ENCODE data around the gene USP40.

Gene USP40

DNA sequence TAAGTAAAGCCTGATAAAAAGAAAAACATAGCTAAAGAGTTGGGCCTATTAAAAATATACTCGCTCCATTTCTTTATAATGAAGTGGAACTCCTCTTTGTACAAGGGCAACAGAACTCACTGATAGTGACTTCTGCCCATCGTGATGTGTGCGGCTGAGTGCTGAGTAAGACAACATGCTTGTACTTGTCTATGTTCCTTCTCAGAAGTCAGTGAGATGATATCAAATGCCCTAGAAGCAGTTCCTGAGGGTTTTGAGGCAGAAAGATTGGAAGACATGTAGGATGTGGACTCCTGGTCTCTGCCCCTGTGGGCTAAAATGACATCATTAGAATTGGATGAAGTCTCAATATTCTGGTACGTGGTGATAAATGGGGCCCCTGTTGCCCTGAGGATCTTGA, 73.8 kb downstream of the USP40 start:
- Histone ChIP-seq H3K4me2 (ENCODE audit: insufficient read depth, low read length, poor library complexity, severe bottlenecking) (no peak overlapping the region), H3K79me1 (ENCODE audit: low read depth, low read length) (no peaks in the 10 kb centered on the region), H3K9ac (ENCODE audit: low read depth, low read length, poor library complexity) (no peak overlapping the region), H3K27ac (replicated peaks; ENCODE audit: low read length) (no peak overlapping the region), H3K36me3 (replicated peaks in 1 of 2; ENCODE audit: control insufficient read depth in 2 of 2, insufficient read depth in 2 of 2, low read length in 2 of 2) (peaks cover 0 to 71% of the 10 kb centered on the region in 2 donors), H2AK5ac (ENCODE audit: low read depth, low read length) (no peak overlapping the region), H2BK15ac (ENCODE audit: low read length) (no peak overlapping the region), H3K4ac (ENCODE audit: low read length) (no peak overlapping the region), H2AFZ (ENCODE audit: low read length) (no peak overlapping the region), H4K8ac (ENCODE audit: low read depth, low read length) (no peak overlapping the region), H3K18ac (ENCODE audit: low read length) (no peak overlapping the region), H3K14ac (ENCODE audit: low read length) (no peak overlapping the region), H3K27me3 (ENCODE audit: control insufficient read depth in 3 of 3, insufficient read depth in 3 of 3, low read depth in 1 of 3, low read length in 3 of 3) (no peaks in the 10 kb centered on the region), H3K9me3 (replicated peaks in 1 of 2; ENCODE audit: control insufficient read depth in 2 of 2, insufficient read depth in 1 of 2, low read depth in 1 of 2, low read length in 2 of 2) (no peaks in the 10 kb centered on the region), H2BK120ac (ENCODE audit: low read depth, low read length) (no peak overlapping the region), H4K91ac (ENCODE audit: low read depth, low read length, poor library complexity) (no peak overlapping the region), H2BK12ac (ENCODE audit: low read length) (no peak overlapping the region), H3K23ac (ENCODE audit: low read depth, low read length, poor library complexity) (no peak overlapping the region), H3K4me3 (ENCODE audit: low read length in 2 of 2) (no peak overlapping the region), H3K4me1 (ENCODE audit: control insufficient read depth in 2 of 2, insufficient read depth in 1 of 2, low read depth in 1 of 2, low read length in 2 of 2) (no peaks in the 10 kb centered on the region), H2BK5ac (ENCODE audit: low read length) (no peak overlapping the region)
- no CpG with 5 or more reads among the region's 4 CpGs for WGBS, 2 donors (ENCODE audit: extremely low coverage in 2 of 2, insufficient read length in 2 of 2, insufficient replicate concordance in 1 of 2)
- no peak for DNase-seq (ENCODE audit: low spot score)

DNA sequence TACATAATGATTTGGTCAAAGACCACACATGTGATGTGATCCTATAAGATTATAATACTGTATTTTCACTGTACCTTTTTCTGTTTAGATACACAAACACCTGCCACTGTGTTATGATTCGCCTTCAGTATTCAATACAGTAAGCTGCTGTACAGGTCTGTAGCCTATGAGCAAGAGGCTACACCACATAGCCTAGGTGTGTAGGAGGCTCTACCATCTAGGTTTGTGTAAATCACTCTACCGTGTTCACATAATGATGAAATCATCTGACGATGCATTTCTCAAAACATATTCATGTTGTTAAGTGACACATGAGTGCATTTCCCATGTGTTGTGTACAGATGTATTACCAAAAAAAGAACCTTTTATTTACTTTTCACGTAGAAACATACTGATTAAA, 74.5 kb downstream of the USP40 start:
- Histone ChIP-seq H3K4me3 (ENCODE audit: low read length in 2 of 2) (no peak overlapping the region), H3K23ac (ENCODE audit: low read depth, low read length, poor library complexity) (no peak overlapping the region), H2AFZ (ENCODE audit: low read length) (no peak overlapping the region), H3K36me3 (replicated peaks in 1 of 2; ENCODE audit: control insufficient read depth in 2 of 2, insufficient read depth in 2 of 2, low read length in 2 of 2) (peaks cover 0 to 69% of the 10 kb centered on the region in 2 donors), H2BK15ac (ENCODE audit: low read length) (no peak overlapping the region), H3K27ac (replicated peaks; ENCODE audit: low read length) (no peak overlapping the region), H3K9me3 (replicated peaks in 1 of 2; ENCODE audit: control insufficient read depth in 2 of 2, insufficient read depth in 1 of 2, low read depth in 1 of 2, low read length in 2 of 2) (no peaks in the 10 kb centered on the region), H2AK5ac (ENCODE audit: low read depth, low read length) (no peak overlapping the region), H3K4me2 (ENCODE audit: insufficient read depth, low read length, poor library complexity, severe bottlenecking) (no peak overlapping the region), H2BK120ac (ENCODE audit: low read depth, low read length) (no peak overlapping the region), H3K4me1 (ENCODE audit: control insufficient read depth in 2 of 2, insufficient read depth in 1 of 2, low read depth in 1 of 2, low read length in 2 of 2) (no peaks in the 10 kb centered on the region), H3K9ac (ENCODE audit: low read depth, low read length, poor library complexity) (no peak overlapping the region), H3K79me1 (ENCODE audit: low read depth, low read length) (no peaks in the 10 kb centered on the region), H3K14ac (ENCODE audit: low read length) (no peak overlapping the region), H4K91ac (ENCODE audit: low read depth, low read length, poor library complexity) (no peak overlapping the region), H3K18ac (ENCODE audit: low read length) (no peak overlapping the region), H2BK12ac (ENCODE audit: low read length) (no peak overlapping the region), H2BK5ac (ENCODE audit: low read length) (no peak overlapping the region), H4K8ac (ENCODE audit: low read depth, low read length) (no peak overlapping the region), H3K27me3 (ENCODE audit: control insufficient read depth in 3 of 3, insufficient read depth in 3 of 3, low read depth in 1 of 3, low read length in 3 of 3) (no peaks in the 10 kb centered on the region), H3K4ac (ENCODE audit: low read length) (no peak overlapping the region)
- WGBS, 2 donors (ENCODE audit: extremely low coverage in 2 of 2, insufficient read length in 2 of 2, insufficient replicate concordance in 1 of 2), result no CpG with 5 or more reads among the region's 4 CpGs
- no peak for DNase-seq (ENCODE audit: low spot score)

DNA sequence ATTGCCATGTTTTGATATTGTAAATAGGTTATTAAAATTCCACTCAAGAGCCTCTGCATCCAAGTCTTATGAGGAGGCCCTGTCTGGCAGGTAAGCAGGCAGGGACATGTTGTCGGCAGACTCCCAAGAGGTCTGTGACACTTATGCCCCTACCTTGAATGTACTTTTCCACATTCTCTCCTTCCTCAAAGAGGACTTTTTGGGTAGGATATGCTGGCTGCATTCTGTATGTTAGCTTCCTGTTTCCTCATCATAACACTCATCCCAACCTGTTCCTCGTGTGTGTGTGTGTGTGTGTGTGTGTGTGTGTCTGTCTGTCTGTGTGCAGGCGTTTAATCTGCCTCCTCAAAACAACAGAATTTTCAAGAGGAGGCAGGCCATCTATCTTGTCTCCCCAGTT, 75.3 kb downstream of the USP40 start:
- WGBS, 2 donors (ENCODE audit: extremely low coverage in 2 of 2, insufficient read length in 2 of 2, insufficient replicate concordance in 1 of 2), result no CpG with 5 or more reads among the region's 3 CpGs
- H2AK5ac ChIP-seq (ENCODE audit: low read depth, low read length), result no peak overlapping the region
- H2BK15ac ChIP-seq (ENCODE audit: low read length), result no peak overlapping the region
- no peak overlapping the region for H2BK12ac ChIP-seq (ENCODE audit: low read length)
- H2AFZ ChIP-seq (ENCODE audit: low read length), result no peak overlapping the region
- no peak overlapping the region for H3K4me3 ChIP-seq (ENCODE audit: low read length in 2 of 2)
- no peaks in the 10 kb centered on the region for H3K9me3 ChIP-seq (replicated peaks in 1 of 2; ENCODE audit: control insufficient read depth in 2 of 2, insufficient read depth in 1 of 2, low read depth in 1 of 2, low read length in 2 of 2)
- no peak overlapping the region for H2BK120ac ChIP-seq (ENCODE audit: low read depth, low read length)
- no peak overlapping the region for H3K23ac ChIP-seq (ENCODE audit: low read depth, low read length, poor library complexity)
- no peaks in the 10 kb centered on the region for H3K79me1 ChIP-seq (ENCODE audit: low read depth, low read length)
- H3K4me1 ChIP-seq (ENCODE audit: control insufficient read depth in 2 of 2, insufficient read depth in 1 of 2, low read depth in 1 of 2, low read length in 2 of 2), result no peaks in the 10 kb centered on the region
- H3K27me3 ChIP-seq (ENCODE audit: control insufficient read depth in 3 of 3, insufficient read depth in 3 of 3, low read depth in 1 of 3, low read length in 3 of 3), result no peaks in the 10 kb centered on the region
- H3K9ac ChIP-seq (ENCODE audit: low read depth, low read length, poor library complexity), result no peak overlapping the region
- H3K4ac ChIP-seq (ENCODE audit: low read length), result no peak overlapping the region
- H3K18ac ChIP-seq (ENCODE audit: low read length), result no peak overlapping the region
- H3K4me2 ChIP-seq (ENCODE audit: insufficient read depth, low read length, poor library complexity, severe bottlenecking), result no peak overlapping the region
- H4K8ac ChIP-seq (ENCODE audit: low read depth, low read length), result no peak overlapping the region
- no peak overlapping the region for H2BK5ac ChIP-seq (ENCODE audit: low read length)
- H4K91ac ChIP-seq (ENCODE audit: low read depth, low read length, poor library complexity), result no peak overlapping the region
- H3K27ac ChIP-seq (replicated peaks; ENCODE audit: low read length), result no peak overlapping the region
- no peak overlapping the region for H3K14ac ChIP-seq (ENCODE audit: low read length)
- no peak for DNase-seq (ENCODE audit: low spot score)
- H3K36me3 ChIP-seq (replicated peaks in 1 of 2; ENCODE audit: control insufficient read depth in 2 of 2, insufficient read depth in 2 of 2, low read length in 2 of 2), result peaks cover 0 to 62% of the 10 kb centered on the region in 2 donors

DNA sequence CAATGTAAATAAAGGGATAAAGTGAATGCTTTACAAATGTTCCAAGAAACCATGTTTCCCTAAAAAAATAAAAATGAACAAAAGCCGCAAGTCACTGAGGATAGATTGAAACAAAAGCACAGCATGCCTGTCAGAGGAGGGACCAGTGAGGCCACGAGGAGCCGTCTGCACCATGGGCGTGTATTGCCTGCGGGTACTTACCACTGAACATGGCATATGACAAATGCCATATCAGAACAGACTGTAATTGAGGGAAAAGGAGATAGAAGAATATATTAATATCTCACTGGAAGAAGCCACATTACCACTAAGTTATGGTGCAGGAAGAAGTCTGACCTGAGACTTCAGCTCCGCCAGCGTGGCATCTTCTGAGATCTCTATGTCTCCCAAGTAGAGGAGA, 75.8 kb downstream of the USP40 start:
- H2BK5ac ChIP-seq (ENCODE audit: low read length), result no peak overlapping the region
- no peaks in the 10 kb centered on the region for H3K79me1 ChIP-seq (ENCODE audit: low read depth, low read length)
- no peak overlapping the region for H3K23ac ChIP-seq (ENCODE audit: low read depth, low read length, poor library complexity)
- H4K91ac ChIP-seq (ENCODE audit: low read depth, low read length, poor library complexity), result no peak overlapping the region
- H3K36me3 ChIP-seq (replicated peaks in 1 of 2; ENCODE audit: control insufficient read depth in 2 of 2, insufficient read depth in 2 of 2, low read length in 2 of 2), result peaks cover 0 to 59% of the 10 kb centered on the region in 2 donors
- H3K27me3 ChIP-seq (ENCODE audit: control insufficient read depth in 3 of 3, insufficient read depth in 3 of 3, low read depth in 1 of 3, low read length in 3 of 3), result no peaks in the 10 kb centered on the region
- no peak overlapping the region for H3K9ac ChIP-seq (ENCODE audit: low read depth, low read length, poor library complexity)
- no peaks in the 10 kb centered on the region for H3K9me3 ChIP-seq (replicated peaks in 1 of 2; ENCODE audit: control insufficient read depth in 2 of 2, insufficient read depth in 1 of 2, low read depth in 1 of 2, low read length in 2 of 2)
- no peak overlapping the region for H2BK120ac ChIP-seq (ENCODE audit: low read depth, low read length)
- H3K4ac ChIP-seq (ENCODE audit: low read length), result no peak overlapping the region
- no peaks in the 10 kb centered on the region for H3K4me1 ChIP-seq (ENCODE audit: control insufficient read depth in 2 of 2, insufficient read depth in 1 of 2, low read depth in 1 of 2, low read length in 2 of 2)
- H2BK12ac ChIP-seq (ENCODE audit: low read length), result no peak overlapping the region
- no CpG with 5 or more reads among the region's 7 CpGs for WGBS, 2 donors (ENCODE audit: extremely low coverage in 2 of 2, insufficient read length in 2 of 2, insufficient replicate concordance in 1 of 2)
- no peak overlapping the region for H4K8ac ChIP-seq (ENCODE audit: low read depth, low read length)
- no peak overlapping the region for H3K4me3 ChIP-seq (ENCODE audit: low read length in 2 of 2)
- H3K4me2 ChIP-seq (ENCODE audit: insufficient read depth, low read length, poor library complexity, severe bottlenecking), result no peak overlapping the region
- no peak overlapping the region for H3K27ac ChIP-seq (replicated peaks; ENCODE audit: low read length)
- H2BK15ac ChIP-seq (ENCODE audit: low read length), result no peak overlapping the region
- H2AK5ac ChIP-seq (ENCODE audit: low read depth, low read length), result no peak overlapping the region
- H2AFZ ChIP-seq (ENCODE audit: low read length), result no peak overlapping the region
- no peak for DNase-seq (ENCODE audit: low spot score)
- no peak overlapping the region for H3K18ac ChIP-seq (ENCODE audit: low read length)
- H3K14ac ChIP-seq (ENCODE audit: low read length), result no peak overlapping the region

Measured in neuronal stem cell (in vitro differentiated cells).